ENCODE results near the gene LMBRD1. TPM values are rescaled to one million over a fixed set of nuclear protein-coding genes. Genes with fewer than 3 reads are reported as not detected.

LMBRD1 gene
- total and polyA plus RNA-seq, 2 of the 4 experiments (the other 2 are of a cell fraction): 3.9 to 8.7 TPM

DNA sequence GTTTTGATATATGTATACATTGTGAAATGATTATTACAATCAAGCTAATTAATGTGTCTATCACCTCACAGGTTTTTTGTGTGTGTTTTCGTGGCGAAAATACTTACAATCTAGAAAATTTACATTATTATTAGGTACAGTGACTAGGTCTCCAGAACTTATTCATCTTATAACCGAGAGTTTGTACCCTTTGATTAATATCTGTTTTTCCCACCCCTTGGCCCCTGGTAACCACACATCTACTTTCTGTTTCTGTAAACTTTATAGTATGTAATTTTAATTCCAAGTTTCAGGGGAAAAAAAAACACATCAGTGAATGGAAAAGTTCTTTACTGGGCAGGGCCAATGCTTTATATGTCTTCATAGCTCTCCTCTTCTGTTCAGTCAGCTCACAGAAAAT is 131.4 kb downstream of the LMBRD1 start:
- TF ChIP-seq NFE2L2 (IDR thresholded peaks at IDR 0.05; ENCODE audit: low read depth, low read length) (no peak), RFX5 (IDR thresholded peaks at IDR 0.05; ENCODE audit: low read depth, low read length) (no peak), POLR2A (IDR thresholded peaks at IDR 0.05; ENCODE audit: low read depth, low read length) (no peak), FOS (IDR thresholded peaks at IDR 0.05; ENCODE audit: low read depth, low read length) (no peak), MXI1 (IDR thresholded peaks at IDR 0.05; ENCODE audit: borderline replicate concordance, low read depth, low read length) (no peak), CHD1 (IDR thresholded peaks at IDR 0.05; ENCODE audit: low read depth, low read length) (no peak), BHLHE40 (IDR thresholded peaks at IDR 0.05; ENCODE audit: low read depth, low read length) (no peak)
- TF ChIP-seq, protein P1, sequence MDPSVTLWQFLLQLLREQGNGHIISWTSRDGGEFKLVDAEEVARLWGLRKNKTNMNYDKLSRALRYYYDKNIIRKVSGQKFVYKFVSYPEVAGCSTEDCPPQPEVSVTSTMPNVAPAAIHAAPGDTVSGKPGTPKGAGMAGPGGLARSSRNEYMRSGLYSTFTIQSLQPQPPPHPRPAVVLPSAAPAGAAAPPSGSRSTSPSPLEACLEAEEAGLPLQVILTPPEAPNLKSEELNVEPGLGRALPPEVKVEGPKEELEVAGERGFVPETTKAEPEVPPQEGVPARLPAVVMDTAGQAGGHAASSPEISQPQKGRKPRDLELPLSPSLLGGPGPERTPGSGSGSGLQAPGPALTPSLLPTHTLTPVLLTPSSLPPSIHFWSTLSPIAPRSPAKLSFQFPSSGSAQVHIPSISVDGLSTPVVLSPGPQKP (IDR thresholded peaks at IDR 0.05; ENCODE audit: borderline replicate concordance, low read depth, low read length): no peak
- TF ChIP-seq, protein P2, sequence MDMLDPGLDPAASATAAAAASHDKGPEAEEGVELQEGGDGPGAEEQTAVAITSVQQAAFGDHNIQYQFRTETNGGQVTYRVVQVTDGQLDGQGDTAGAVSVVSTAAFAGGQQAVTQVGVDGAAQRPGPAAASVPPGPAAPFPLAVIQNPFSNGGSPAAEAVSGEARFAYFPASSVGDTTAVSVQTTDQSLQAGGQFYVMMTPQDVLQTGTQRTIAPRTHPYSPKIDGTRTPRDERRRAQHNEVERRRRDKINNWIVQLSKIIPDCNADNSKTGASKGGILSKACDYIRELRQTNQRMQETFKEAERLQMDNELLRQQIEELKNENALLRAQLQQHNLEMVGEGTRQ (IDR thresholded peaks at IDR 0.05; ENCODE audit: low read depth, low read length): no peak

More for the DNA sequence above, 131.4 kb downstream of the LMBRD1 start:
- no peak overlapping the region for H2AK5ac ChIP-seq (ENCODE audit: low read depth, low read length)
- H4K5ac ChIP-seq (ENCODE audit: low read depth, low read length): no peak overlapping the region
- no peak overlapping the region for H3K23ac ChIP-seq (ENCODE audit: low read depth, low read length)
- no peak overlapping the region for H3K27ac ChIP-seq (ENCODE audit: insufficient read depth, low read length)
- DNase-seq (no peak), ATAC-seq (ENCODE audit: low read depth) (no peak)
- H3K79me1 ChIP-seq (ENCODE audit: low read depth in 1 of 2, low read length in 2 of 2): no peaks in the 10 kb centered on the region
- H3K9ac ChIP-seq (ENCODE audit: low read depth, low read length): no peak overlapping the region
- no peak overlapping the region for H4K91ac ChIP-seq (ENCODE audit: insufficient read depth, low read depth, low read length)
- no peaks in the 10 kb centered on the region for H3K9me3 ChIP-seq (ENCODE audit: control insufficient read depth, insufficient read depth, low read length)
- no peak overlapping the region for H3K4me3 ChIP-seq (ENCODE audit: insufficient read depth, low read depth, low read length)
- dilution Hi-C loops (cut with HindIII; ENCODE audit: low sequenced_read_pairs, unreplicated experiment): no loop called here
- no peak overlapping the region for H4K8ac ChIP-seq (ENCODE audit: low read depth in 2 of 2, low read length in 2 of 2)
- H3K4me2 ChIP-seq (ENCODE audit: low read depth, low read length): no peak overlapping the region
- no peak overlapping the region for H2BK120ac ChIP-seq (ENCODE audit: low read depth, low read length)
- H3K4ac ChIP-seq (ENCODE audit: low read depth, low read length): no peak overlapping the region
- no peaks in the 10 kb centered on the region for H4K20me1 ChIP-seq (ENCODE audit: insufficient read depth, low read length)
- POLR2A ChIA-PET (ENCODE audit: unreplicated experiment): no interaction called here
- intact Hi-C loops (cut with micrococcal nuclease): no loop called here
- no peak overlapping the region for H2AFZ ChIP-seq (replicated peaks; ENCODE audit: low read length, poor library complexity)
- H2BK15ac ChIP-seq (ENCODE audit: low read depth, low read length): no peak overlapping the region
- no peaks in the 10 kb centered on the region for H3K27me3 ChIP-seq (ENCODE audit: control insufficient read depth, insufficient read depth, low read length)
- H2BK5ac ChIP-seq (ENCODE audit: low read depth, low read length, poor library complexity, severe bottlenecking): no peak overlapping the region
- BruUV-seq (replicated peaks): no TSS peak
- no peak overlapping the region for H2AK9ac ChIP-seq (replicated peaks; ENCODE audit: low read depth, low read length, poor library complexity)
- H3K9me1 ChIP-seq (ENCODE audit: insufficient read depth, low read length): no peaks in the 10 kb centered on the region
- WGBS, 2 experiments (ENCODE audit: extremely low coverage in 2 of 2, insufficient read length in 1 of 2): no CpG with 5 or more reads among the region's 3 CpGs
- CTCF ChIA-PET: no interaction called here
- no peaks in the 10 kb centered on the region for H3K36me3 ChIP-seq (ENCODE audit: control insufficient read depth, insufficient read depth, low read length)
- H2BK20ac ChIP-seq (ENCODE audit: low read depth, low read length): no peak overlapping the region
- H3K14ac ChIP-seq (replicated peaks; ENCODE audit: low read depth, low read length): no peak overlapping the region
- in situ Hi-C loops (cut with MboI; ENCODE audit: low sequenced_read_pairs): no loop called here
- H3K56ac ChIP-seq (ENCODE audit: extremely low read depth, insufficient read depth, low read length): no peak overlapping the region
- H3K18ac ChIP-seq (ENCODE audit: low read depth, low read length): no peak overlapping the region
- no peaks in the 10 kb centered on the region for H3K4me1 ChIP-seq (ENCODE audit: control insufficient read depth, insufficient read depth, low read length)
